Measurements from ENCODE around the gene CENPT. TPM values are rescaled to one million over a fixed set of nuclear protein-coding genes. Genes with fewer than 3 reads are reported as not detected.

Gene CENPT
- total and polyA plus RNA-seq, 11 donors: 14.4 to 31.2 (median 21.8) TPM

- ATAC-seq (peak; percentile 87 to 94 (median 93)), DNase-seq (peak; percentile 87 to 93 (median 89))
- Histone ChIP-seq H3K4me1 (peaks cover 6 to 38% (median 28%) of the 10 kb centered on the region in 12 donors), H3K4me3 (peak within 1 kb of the TSS; percentile 67 to 99 (median 87)), H3K27me3 (no peaks in the 10 kb centered on the region), H3K36me3 (peaks cover 0 to 63% (median 58%) of the 10 kb centered on the region in 9 donors), H3K9me3 (no peaks in the 10 kb centered on the region), H3K27ac (peak within 1 kb of the TSS; percentile 37 to 90 (median 81))
- 1 to 4% (median 3%) methylated on average over 32 to 72 of the region's 72 CpGs for WGBS, 4 donors
- intact Hi-C loops (cut with DNase I): loop anchor here in 2 of 10 donors (5.0 kb wide), 1 partner anchor 41 kb away; no protein-coding TSS in a partner anchor
- TF ChIP-seq POLR2A (IDR thresholded peaks at IDR 0.05): peak in 1 of 2 donors; percentile 70
- no peak for TF ChIP-seq CTCF (IDR thresholded peaks at IDR 0.05)
Observed at GRCh38 chr16:67872631-67873434, 25.3 kb upstream of the CENPT start, which contains the start of gene EDC4. TSS of gene EDC4 (plus strand) at chr16:67873052. CDS start at chr16:67873262, 210 bp downstream.

GRCh38 chr16:67872131-67872630, 24.7 kb upstream of the CENPT start:
- no peaks in the 10 kb centered on the region for H3K27me3 ChIP-seq
- H3K4me1 ChIP-seq: peaks cover 6 to 38% (median 28%) of the 10 kb centered on the region in 12 donors
- H3K9me3 ChIP-seq: no peaks in the 10 kb centered on the region
- peak overlapping the region; percentile 37 to 90 (median 81) for H3K27ac ChIP-seq
- intact Hi-C loops (cut with DNase I): loop anchor here in 2 of 10 donors (5.0 kb wide), 1 partner anchor 40 kb away; no protein-coding TSS in a partner anchor
- H3K36me3 ChIP-seq: peaks cover 0 to 63% (median 57%) of the 10 kb centered on the region in 9 donors
- 64 to 77% (median 75%) methylated on average over 2 of the region's 2 CpGs for WGBS, 4 donors
- H3K4me3 ChIP-seq: peak overlapping the region in 9 of 12 donors; percentile 67 to 99 (median 89)
- DNase-seq (no peak), ATAC-seq (no peak)
- TF ChIP-seq POLR2A (IDR thresholded peaks at IDR 0.05): no peak
- no peak for TF ChIP-seq CTCF (IDR thresholded peaks at IDR 0.05)

GRCh38 chr16:67871256-67871655, 23.8 kb upstream of the CENPT start:
- 75 to 80% (median 78%) methylated on average over 3 of the region's 3 CpGs for WGBS, 4 donors
- no peaks in the 10 kb centered on the region for H3K9me3 ChIP-seq
- no peaks in the 10 kb centered on the region for H3K27me3 ChIP-seq
- peaks cover 0 to 63% (median 57%) of the 10 kb centered on the region in 9 donors for H3K36me3 ChIP-seq
- peaks cover 6 to 36% (median 28%) of the 10 kb centered on the region in 12 donors for H3K4me1 ChIP-seq
- no peak overlapping the region for H3K4me3 ChIP-seq
- H3K27ac ChIP-seq: peak overlapping the region in 1 of 12 donors; percentile 90
- DNase-seq (no peak), ATAC-seq (no peak)
- TF ChIP-seq CTCF (IDR thresholded peaks at IDR 0.05) (no peak), POLR2A (IDR thresholded peaks at IDR 0.05) (no peak)
- intact Hi-C loops (cut with DNase I): loop anchor here in 2 of 10 donors (5.0 kb wide), 1 partner anchor 39 kb away; no protein-coding TSS in a partner anchor

GRCh38 chr16:67869653-67870052, 22.2 kb upstream of the CENPT start:
- intact Hi-C loops (cut with DNase I): loop anchor here in 3 of 10 donors (5.0 to 10.0 kb wide), 2 partner anchors 37 to 345 kb away; partner anchors contain the start of gene RIPOR1 (in 1 of the 3)
- 73 to 84% (median 80%) methylated on average over 7 of the region's 7 CpGs for WGBS, 4 donors
- ATAC-seq (no peak), DNase-seq (no peak)
- H3K36me3 ChIP-seq: peaks cover 0 to 73% (median 65%) of the 10 kb centered on the region in 9 donors
- no peaks in the 10 kb centered on the region for H3K27me3 ChIP-seq
- no peaks in the 10 kb centered on the region for H3K9me3 ChIP-seq
- no peak overlapping the region for H3K27ac ChIP-seq
- peaks cover 6 to 28% (median 21%) of the 10 kb centered on the region in 12 donors for H3K4me1 ChIP-seq
- TF ChIP-seq CTCF (IDR thresholded peaks at IDR 0.05) (no peak), POLR2A (IDR thresholded peaks at IDR 0.05) (no peak)
- no peak overlapping the region for H3K4me3 ChIP-seq
